NK-92 treated with Interleukin-12 subunit alpha and Interleukin-12 subunit beta, amount 100 ng/mL, for 24 hours (cell line): Measurements from ENCODE around the gene ZNF831.
A peak's percentile ranks its signal among the peaks of the same experiment; 100 is the strongest.

Source experiments
- DNase-seq: peaks from one replicate; lab custom pipeline; 2025; lab: John Stamatoyannopoulos, UW

Gene ZNF831

GRCh38 chr20:59141818-59142581, 21.6 kb upstream of the ZNF831 start:
- DNase-seq, result no peak

GRCh38 chr20:59143326-59143725, 20.3 kb upstream of the ZNF831 start:
- no peak for DNase-seq

GRCh38 chr20:59144179-59144830, 19.3 kb upstream of the ZNF831 start:
- no peak for DNase-seq

GRCh38 chr20:59144831-59145196, 18.8 kb upstream of the ZNF831 start:
- DNase-seq, result no peak

GRCh38 chr20:59145247-59145923, 18.2 kb upstream of the ZNF831 start:
- no peak for DNase-seq

GRCh38 chr20:59145924-59146779, 17.5 kb upstream of the ZNF831 start:
- DNase-seq, result no peak

- DNase-seq, result no peak
Measured at GRCh38 chr20:59146780-59147565, 16.6 kb upstream of the ZNF831 start.

- DNase-seq, result no peak
Measured at GRCh38 chr20:59147586-59147985, 16.0 kb upstream of the ZNF831 start.

- DNase-seq, result no peak
Measured at GRCh38 chr20:59148701-59149493, 14.7 kb upstream of the ZNF831 start.

GRCh38 chr20:59149678-59150504, 13.7 kb upstream of the ZNF831 start:
- DNase-seq, result peak; percentile 36

- no peak for DNase-seq
Measured at GRCh38 chr20:59150821-59151251, 12.8 kb upstream of the ZNF831 start.

GRCh38 chr20:59151391-59151790, 12.2 kb upstream of the ZNF831 start:
- DNase-seq, result no peak

GRCh38 chr20:59151820-59152219, 11.8 kb upstream of the ZNF831 start:
- DNase-seq, result no peak

- no peak for DNase-seq
Measured at GRCh38 chr20:59152559-59153354, 10.9 kb upstream of the ZNF831 start.

- no peak for DNase-seq
Measured at GRCh38 chr20:59153355-59153681, 10.3 kb upstream of the ZNF831 start.

- no peak for DNase-seq
Measured at GRCh38 chr20:59153832-59154231, 9.8 kb upstream of the ZNF831 start.

GRCh38 chr20:59154317-59155013, 9.2 kb upstream of the ZNF831 start:
- no peak for DNase-seq

- no peak for DNase-seq
Measured at GRCh38 chr20:59157064-59157463, 6.6 kb upstream of the ZNF831 start.
